Activated T-cell treated with anti-CD3 and anti-CD28 coated beads for 1 hour (primary cell): ENCODE data around the gene PCDHGA1.
"Not testable (repeated sequence)": the region's sequence is repeated elsewhere in the genome, so short reads cannot be mapped to it uniquely, and the experiment has no call there.

ENCODE experiments used
- DNase-seq: peaks from one replicate; pipeline ENCODE4 v3.0.0-alpha.2; 2020; ENCODE audit warnings: low read depth

Gene PCDHGA1

GRCh38 chr5:141383345-141383744, 53.0 kb downstream of the PCDHGA1 start:
- DNase-seq, result no peak

DNA sequence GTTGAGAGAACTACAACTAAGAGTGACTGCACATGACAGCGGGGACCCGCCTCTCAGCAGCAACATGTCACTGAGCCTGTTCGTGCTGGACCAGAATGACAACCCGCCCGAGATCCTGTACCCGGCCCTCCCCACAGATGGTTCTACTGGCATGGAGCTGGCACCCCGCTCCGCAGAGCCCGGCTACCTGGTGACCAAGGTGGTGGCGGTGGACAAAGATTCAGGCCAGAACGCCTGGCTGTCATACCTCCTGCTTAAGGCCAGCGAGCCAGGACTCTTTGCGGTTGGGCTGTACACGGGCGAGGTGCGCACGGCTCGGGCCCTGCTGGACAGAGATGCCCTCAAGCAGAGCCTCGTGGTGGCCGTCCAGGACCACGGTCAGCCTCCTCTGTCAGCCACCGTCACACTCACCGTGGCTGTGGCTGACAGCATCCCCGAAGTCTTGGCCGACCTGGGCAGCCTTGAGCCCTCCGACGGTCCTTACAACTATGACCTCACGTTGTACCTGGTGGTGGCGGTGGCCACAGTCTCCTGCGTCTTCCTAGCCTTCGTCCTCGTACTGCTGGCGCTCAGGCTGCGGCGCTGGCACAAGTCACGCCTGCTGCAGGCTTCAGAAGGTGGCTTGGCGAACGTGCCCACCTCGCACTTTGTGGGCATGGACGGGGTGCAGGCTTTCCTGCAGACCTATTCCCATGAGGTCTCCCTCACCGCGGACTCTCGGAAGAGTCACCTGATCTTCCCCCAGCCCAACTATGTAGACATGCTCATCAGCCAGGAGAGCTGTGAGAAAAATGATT, 54.4 kb downstream of the PCDHGA1 start:
- no peak for DNase-seq

DNA sequence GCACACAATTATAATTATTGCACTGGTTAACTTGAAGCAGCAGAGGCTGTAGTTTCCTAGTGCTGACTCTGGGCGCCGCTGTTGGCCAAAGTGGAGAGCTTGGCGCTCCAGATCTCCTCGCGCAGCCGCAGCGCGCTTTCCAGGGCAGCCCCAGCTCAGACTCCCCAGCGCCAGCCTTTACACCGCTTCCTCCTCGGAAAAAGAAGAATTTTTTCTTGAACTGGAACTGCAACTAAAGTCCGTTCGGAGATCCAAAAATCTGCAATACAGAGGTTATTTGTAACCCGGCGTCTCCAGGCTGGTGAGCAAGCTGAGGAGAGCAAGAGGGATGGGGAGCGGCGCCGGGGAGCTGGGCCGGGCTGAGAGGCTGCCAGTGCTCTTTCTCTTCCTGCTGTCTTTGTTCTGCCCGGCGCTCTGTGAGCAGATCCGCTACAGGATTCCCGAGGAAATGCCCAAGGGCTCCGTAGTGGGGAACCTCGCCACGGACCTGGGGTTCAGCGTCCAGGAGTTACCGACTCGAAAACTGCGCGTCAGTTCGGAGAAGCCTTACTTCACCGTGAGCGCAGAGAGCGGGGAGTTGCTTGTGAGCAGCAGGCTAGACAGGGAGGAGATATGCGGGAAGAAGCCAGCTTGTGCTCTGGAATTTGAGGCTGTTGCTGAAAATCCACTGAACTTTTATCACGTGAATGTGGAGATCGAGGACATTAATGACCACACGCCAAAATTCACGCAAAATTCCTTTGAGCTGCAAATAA, 57.4 kb downstream of the PCDHGA1 start, which contains the start of gene PCDHGB4:
TSS of gene PCDHGB4 (plus strand) at position 142 of the 755 bp plus-strand sequence. CDS start at position 329, 187 bp downstream.
- not testable (repeated sequence) for DNase-seq

DNA sequence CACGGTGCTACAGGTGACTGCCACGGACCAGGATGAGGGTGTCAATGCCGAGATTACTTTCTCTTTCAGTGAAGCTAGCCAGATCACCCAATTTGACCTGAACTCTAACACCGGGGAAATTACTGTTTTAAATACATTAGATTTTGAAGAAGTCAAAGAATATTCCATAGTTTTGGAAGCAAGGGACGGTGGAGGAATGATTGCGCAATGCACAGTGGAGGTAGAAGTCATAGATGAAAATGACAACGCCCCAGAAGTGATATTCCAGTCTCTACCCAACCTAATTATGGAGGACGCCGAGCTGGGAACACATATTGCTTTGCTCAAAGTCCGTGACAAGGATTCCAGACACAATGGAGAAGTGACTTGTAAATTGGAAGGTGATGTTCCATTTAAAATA, 58.3 kb downstream of the PCDHGA1 start:
- no peak for DNase-seq

- no peak for DNase-seq
These were observed 59.1 kb downstream of the PCDHGA1 start for GRCh38 chr5:141389153-141390042.

- DNase-seq, result no peak
These were observed 62.3 kb downstream of the PCDHGA1 start, which contains the start of gene PCDHGA8 for GRCh38 chr5:141392429-141393198. Gene PCDHGA8 (plus strand): TSS chr5:141392633. CDS start chr5:141392814, 181 bp downstream.

DNA sequence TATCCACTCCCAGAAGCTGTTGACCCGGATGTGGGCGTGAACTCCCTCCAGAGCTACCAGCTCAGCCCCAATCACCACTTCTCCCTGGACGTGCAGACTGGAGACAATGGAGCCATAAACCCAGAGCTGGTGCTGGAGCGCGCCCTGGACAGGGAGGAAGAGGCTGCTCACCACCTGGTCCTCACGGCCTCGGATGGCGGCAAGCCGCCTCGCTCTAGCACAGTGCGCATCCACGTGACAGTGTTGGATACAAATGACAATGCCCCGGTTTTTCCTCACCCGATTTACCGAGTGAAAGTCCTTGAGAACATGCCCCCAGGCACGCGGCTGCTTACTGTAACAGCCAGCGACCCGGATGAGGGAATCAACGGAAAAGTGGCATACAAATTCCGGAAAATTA, 63.0 kb downstream of the PCDHGA1 start:
- no peak for DNase-seq

DNA sequence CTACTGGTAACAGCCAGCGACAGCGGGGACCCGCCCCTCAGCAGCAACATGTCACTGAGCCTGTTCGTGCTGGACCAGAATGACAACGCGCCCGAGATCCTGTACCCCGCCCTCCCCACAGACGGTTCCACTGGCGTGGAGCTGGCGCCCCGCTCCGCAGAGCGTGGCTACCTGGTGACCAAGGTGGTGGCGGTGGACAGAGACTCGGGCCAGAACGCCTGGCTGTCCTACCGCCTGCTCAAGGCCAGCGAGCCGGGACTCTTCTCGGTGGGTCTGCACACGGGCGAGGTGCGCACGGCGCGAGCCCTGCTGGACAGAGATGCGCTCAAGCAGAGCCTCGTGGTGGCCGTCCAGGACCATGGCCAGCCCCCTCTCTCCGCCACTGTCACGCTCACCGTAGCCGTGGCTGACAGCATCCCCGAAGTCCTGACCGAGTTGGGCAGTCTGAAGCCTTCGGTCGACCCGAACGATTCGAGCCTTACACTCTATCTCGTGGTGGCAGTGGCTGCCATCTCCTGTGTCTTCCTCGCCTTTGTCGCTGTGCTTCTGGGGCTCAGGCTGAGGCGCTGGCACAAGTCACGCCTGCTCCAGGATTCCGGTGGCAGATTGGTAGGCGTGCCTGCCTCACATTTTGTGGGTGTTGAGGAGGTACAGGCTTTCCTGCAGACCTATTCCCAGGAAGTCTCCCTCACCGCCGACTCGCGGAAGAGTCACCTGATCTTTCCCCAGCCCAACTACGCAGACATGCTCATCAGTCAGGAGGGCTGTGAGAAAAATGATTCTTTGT, 64.3 kb downstream of the PCDHGA1 start:
- not testable (repeated sequence) for DNase-seq

- DNase-seq, result not testable (repeated sequence)
These were observed 67.6 kb downstream of the PCDHGA1 start, which contains the start of gene PCDHGB5 for GRCh38 chr5:141397756-141398551. Gene PCDHGB5 (plus strand): TSS chr5:141397947. CDS start chr5:141398128, 181 bp downstream.

- no peak for DNase-seq
These were observed 68.3 kb downstream of the PCDHGA1 start for GRCh38 chr5:141398608-141399007.

- no peak for DNase-seq
These were observed 69.4 kb downstream of the PCDHGA1 start for GRCh38 chr5:141399555-141400258.

DNA sequence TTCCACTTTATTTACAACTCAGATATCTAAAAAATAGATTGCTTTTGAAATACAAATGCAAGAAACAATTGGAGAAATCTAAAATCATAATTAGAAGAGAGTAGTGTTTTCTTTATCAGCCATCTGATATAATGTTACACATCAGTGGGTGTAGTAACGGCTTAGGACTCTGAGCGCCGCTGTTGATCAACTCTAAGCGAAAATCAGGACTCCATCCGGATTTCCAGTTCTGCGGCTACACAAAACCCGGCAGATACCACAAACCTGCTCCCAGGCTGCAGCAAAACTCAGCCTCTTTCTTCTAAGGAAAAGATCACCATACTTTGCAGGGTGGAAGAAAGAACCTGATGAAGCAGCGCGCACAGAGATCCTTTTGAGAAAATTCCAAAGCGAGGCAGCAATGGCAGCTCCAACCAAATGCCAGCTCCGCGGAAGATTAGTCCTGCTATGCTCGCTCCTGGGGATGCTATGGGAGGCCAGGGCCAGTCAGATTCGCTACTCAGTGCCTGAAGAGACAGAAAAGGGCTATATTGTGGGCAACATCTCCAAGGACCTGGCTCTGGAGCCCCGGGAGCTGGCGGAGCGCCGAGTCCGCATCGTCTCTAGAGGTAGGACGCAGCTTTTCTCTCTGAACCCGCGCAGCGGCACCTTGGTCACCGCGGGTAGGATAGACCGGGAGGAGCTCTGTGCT, 72.4 kb downstream of the PCDHGA1 start, which contains the start of gene PCDHGA9:
TSS of gene PCDHGA9 (plus strand) at position 226 of the 691 bp plus-strand sequence. CDS start at position 401, 175 bp downstream.
- DNase-seq, result no peak

DNA sequence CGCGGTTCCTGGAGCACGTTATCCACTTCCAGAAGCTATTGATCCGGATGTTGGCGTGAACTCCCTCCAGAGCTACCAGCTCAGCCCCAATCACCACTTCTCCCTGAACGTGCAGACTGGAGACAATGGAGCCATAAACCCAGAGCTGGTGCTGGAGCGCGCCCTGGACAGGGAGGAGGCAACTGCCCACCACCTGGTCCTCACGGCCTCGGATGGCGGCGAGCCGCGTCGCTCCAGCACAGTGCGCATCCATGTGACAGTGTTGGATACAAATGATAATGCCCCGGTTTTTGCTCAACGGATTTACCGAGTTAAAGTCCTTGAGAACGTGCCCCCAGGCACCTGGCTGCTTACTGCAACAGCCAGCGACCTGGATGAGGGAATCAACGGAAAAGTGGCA, 73.1 kb downstream of the PCDHGA1 start:
- no peak for DNase-seq

DNA sequence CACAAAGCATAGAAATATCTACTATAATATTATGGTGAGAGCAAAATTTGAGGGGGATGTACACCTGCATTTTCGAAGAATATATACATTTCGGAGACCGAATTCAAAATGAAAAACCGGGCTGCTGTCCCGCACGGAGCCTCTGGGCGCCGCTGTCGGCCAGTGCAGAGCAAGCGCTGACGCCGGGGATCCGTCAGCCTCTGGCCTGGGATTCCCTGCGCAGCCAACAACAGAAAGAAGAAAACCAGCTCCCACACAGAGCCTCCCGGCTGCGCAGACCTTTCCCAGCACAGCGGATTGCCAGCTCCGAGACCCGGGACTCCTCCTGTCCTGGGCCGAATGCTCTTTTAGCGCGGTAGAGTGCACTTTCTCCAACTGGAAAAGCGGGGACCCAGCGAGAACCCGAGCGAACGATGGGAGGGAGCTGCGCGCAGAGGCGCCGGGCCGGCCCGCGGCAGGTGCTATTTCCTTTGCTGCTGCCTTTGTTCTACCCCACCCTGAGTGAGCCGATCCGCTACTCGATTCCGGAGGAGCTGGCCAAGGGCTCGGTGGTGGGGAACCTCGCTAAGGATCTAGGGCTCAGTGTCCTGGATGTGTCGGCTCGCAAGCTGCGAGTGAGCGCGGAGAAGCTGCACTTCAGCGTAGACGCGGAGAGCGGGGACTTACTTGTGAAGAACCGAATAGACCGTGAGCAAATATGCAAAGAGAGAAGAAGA, 77.6 kb downstream of the PCDHGA1 start, which contains the start of gene PCDHGB6:
TSS of gene PCDHGB6 (plus strand) at position 232 of the 716 bp plus-strand sequence. CDS start at position 414, 182 bp downstream.
- DNase-seq, result not testable (repeated sequence)

GRCh38 chr5:141409598-141410306, 79.4 kb downstream of the PCDHGA1 start:
- no peak for DNase-seq

- no peak for DNase-seq
These were observed 81.3 kb downstream of the PCDHGA1 start for GRCh38 chr5:141411575-141411974.
